NCI-H69 (cell line): Measurements from ENCODE around the gene ELMO3.

ENCODE experiments used
- DNase-seq: peaks from one replicate; lab custom pipeline; 2025; lab: John Stamatoyannopoulos, UW

Gene ELMO3

DNA sequence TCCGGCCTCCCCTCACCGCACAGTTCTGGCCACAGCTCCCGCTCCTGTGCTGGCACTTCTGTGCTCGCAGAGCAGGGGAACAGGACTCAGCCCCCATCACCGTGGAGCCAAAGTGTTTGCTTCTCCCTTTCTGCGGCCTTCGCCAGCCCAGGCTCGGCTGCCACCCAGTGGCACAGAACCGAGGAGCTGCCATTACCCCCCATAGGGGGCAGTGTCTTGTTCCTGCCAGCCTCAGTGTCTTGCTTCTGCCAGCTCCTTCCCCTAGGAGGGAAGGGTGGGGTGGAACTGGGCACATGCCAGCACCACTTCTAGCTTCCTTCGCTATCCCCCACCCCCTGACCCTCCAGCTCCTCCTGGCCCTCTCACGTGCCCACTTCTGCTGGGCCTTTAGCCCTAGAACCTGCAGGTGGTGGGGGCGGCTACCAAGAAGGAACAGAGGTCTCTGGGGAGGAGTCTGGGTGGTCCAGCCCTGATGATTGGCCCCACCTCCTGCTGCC is 645 bp upstream of the ELMO3 start:
- DNase-seq = peak; percentile 39

DNA sequence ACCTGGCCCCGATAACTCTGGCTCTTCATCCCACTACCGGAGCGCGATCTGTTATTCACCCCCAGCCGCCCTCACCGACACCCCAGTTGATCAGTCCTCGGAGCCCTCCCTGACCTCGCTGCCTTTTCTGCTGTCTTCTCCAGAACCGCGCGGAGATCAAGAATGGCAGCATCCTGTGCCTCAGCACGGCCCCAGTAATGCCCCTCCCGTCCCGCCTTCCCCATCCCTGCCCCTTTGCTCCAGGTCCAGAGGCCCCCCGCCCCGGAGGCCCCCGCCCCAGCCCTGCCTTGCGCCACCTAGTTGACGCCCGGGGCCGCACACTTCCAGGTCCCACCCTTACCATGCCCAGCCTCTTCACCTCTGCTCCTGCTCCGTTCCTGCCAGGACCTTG is 872 bp downstream of the ELMO3 start:
- DNase-seq = no peak

DNA sequence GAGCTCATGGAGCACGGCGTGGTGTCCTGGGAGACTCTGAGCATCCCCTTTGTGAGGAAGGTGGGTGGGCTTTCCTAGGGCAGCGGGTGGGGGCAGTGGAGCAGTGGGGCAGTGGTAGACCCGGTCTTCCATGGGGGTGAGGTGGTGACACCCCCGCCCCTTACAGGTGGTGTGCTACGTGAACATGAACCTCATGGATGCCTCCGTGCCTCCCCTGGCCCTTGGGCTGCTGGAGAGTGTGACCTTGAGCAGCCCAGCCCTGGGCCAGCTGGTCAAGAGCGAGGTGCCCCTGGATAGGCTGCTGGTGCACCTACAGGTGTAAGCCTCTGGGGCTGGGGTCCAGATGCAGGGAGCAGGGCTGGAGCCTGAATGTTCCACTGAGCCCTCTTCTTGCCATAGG is 1.6 kb downstream of the ELMO3 start:
- DNase-seq = no peak

DNA sequence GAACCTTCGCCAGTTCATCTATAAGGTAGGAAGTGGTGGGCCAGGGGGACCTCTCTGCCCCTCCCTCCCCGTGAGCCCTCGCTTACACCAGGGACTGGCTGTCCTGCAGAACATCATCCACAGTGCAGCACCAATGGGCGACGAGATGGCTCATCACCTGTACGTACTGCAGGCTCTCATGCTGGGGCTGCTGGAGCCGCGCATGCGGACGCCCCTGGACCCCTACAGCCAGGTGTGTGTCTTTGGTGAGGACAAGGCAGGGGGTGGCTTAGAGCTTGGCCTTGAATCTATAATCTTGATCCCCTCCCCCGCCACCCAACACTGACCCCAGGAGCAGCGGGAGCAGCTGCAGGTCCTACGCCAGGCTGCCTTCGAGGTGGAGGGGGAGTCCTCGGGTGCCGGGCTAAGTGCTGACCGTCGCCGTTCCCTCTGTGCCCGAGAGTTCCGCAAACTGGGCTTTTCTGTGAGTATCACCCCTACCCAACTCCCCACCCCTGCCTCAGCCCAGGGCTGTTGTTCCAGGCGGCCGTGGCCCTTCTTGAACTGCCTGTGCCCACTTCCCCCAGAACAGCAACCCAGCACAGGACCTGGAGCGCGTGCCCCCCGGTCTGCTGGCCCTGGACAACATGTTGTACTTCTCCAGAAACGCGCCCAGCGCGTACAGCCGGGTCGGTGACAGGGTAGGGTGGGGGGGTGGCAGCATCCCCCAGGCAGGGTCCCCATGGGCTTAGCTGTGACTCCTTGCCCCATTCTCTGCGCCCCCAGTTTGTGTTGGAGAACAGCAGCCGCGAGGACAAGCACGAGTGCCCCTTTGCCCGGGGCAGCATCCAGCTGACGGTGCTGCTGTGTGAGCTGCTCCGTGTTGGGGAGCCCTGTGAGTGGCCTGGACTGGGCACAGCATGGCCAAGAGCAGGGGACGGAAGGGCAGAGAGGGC is 2.7 kb downstream of the ELMO3 start:
- no peak for DNase-seq

DNA sequence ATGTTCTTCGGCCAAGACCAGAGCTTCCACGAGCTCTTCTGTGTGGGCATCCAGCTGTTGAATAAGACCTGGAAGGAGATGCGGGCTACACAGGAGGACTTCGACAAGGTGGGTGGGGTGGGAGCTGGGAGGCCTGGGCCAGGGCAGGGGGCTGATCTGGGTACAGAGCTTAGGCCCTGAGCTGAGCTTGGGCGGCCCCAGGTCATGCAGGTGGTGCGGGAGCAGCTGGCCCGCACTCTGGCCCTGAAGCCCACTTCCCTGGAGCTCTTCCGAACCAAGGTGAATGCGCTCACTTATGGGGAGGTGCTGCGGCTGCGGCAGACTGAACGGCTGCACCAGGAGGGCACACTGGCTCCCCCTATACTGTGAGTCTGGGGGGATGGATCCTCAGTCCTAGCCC is 3.5 kb downstream of the ELMO3 start:
- DNase-seq = no peak

DNA sequence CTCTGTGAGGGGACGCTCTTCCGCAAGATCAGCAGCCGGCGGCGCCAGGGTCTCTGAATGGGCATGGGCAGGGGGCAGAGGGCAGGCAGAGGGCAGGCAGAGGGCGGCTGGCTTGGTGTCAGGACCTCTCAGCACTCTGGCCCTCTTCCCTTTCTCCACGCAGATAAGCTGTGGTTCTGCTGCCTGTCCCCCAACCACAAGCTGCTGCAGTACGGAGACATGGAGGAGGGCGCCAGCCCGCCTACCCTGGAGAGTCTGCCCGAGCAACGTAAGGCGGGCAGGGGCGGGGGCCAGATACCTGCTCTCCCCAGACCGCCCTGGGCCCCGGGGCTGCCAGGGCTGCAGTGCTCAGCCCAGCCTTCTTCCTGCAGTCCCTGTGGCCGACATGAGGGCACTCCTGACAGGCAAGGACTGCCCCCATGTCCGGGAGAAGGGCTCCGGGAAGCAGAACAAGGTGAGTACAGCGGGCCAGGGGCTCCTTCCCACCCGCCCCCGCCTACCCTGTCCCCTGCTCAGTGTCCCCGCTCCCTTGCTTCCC is 4.1 kb downstream of the ELMO3 start:
- DNase-seq = no peak

DNA sequence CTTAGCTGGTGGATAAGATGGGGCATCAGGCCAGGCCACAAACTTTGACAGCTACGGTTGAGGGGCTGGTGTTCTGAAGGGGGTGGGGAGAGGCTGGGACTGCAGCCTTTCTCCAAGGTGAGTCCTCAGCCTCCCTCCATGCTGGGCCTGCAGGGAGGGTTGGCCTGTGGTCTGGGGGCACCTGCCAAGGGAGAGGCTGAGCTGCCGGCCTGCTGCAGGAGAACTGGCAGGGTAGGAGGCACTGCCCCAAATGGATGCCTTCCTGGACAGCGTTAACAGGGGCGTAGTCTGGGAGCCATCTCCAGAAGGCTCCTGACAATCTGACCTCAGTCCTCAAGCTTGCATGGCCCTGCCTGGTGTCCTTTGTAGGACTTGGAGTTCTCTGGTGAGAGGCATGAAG is 5.1 kb downstream of the ELMO3 start:
- DNase-seq = no peak

DNA sequence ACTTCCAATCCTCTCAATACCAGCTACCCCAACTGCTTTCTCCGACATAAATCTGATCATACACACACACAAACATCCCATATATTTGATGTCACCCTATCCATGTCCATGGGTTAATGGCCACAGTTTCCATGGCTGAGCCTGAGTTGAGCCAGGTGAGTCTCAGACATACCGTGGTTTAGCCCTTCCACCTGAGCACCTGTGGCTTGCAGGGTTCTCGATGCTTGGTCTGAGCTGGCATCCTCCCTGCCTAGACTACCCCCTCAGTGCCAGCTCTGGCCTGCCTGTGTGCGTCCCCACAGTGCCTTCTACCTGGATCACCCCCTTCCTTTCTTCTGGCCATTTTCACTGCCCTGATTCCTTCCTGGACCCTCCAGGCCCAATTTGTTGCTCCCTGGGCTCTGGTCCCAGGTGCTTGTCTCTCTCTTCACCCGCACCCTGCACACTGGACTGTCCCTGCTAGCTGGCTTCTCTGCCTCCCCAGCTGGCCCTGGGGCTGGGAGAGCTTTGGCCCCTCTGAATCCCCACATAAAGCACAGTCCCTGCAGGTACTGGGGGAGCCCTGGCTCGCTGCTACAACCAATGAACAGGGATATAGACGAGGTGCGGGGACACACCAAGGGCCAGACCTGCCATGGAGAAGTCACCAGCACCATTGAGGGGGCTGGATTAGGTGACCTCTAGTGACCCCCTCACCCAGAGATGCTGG is 7.4 kb downstream of the ELMO3 start:
- DNase-seq = no peak

DNA sequence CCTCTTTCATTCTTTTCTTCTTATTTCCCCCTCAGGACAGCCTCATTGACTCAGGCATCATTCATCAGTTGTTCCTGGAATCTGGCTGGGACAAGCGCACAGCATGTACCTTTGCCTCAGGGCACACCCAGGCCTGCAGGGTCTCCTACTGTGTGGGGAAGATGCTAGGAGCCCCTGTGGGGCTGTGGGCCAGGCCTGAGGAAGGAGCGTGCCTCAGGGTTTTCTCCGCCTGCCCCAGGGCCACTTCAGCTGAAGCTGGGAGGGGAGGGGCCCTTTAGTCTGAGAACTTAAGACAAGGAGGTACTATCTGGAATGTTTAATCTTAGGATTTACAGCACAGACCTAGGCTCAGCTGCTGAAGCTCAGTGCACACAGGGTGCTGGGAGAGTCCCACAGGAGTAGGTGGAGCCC is 7.9 kb downstream of the ELMO3 start:
- no peak for DNase-seq

DNA sequence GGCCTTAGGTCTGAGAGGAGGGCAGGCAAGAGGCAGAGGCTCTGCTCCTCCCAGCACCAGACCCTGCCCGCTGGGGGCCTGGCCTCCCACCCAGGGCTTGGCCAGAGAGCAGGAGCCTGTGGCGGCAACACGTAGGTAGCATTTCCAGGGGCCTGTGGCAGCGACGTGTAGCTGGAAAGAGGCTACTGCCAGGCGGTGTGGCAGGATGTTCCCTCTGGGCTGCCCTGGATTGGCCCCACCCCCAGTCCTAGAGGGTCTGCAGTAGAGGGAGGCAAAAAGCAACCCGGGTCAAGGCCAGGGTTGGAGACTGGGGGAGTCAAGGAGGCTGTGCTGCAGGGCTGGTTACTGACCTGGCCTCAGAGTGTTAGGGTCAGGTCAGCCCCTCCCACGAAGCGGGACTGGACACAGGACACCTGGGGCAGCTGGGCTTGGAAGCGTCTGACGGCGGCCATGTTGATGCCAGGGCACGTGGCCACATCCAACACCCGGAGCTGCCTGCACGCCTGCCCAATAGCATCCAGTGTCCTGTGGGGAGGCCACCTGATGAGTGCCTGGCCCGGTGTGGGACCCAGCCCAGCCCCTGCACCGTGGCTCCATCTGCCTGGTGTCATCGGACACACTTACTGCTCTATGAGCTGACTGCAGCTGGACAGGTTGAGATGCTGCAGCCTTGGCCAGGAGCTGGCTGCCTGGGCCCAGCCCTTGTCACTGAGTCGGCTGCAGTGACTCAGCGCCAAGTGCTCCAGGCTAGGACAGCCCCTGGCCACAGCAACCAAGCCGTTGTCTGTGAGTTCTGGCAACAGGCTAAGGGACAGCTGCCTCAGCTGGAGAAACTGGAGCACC is 8.5 kb downstream of the ELMO3 start:
- DNase-seq = no peak

DNA sequence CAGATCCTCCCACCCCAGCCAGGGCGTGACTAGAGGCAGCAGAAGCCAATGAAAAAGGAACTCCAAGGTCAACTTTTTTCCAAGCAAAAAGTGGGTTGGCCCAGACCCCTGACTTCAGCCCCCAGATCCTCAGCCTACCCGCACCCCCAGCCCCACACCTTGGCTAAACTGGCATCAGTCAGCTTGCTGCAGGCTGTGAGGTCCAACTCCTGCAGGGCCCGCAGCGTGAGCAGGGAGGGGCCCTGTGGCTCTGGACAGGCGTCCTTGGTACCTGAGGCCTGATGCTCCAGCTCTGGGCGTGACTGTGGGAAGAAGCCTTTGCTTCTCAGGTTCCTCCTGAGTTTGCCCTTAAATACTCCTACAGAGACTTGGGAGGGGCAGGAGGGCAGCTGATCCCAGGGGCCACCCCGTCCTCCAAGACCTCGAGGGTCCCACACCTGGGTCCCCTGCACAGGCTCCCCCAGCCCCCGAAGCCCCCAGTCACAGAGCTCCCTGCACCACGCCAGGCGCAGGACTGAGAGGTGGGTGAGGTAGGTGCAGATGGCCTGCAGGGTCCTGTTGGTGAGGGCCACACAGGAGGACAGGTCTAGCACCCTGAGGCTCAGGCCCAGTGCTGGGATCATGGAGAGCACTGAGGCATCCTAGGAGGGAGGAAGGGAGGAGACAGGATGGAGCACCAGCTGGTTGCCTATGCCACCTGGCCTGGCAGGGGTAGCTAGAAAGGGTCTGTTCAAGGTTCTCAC is 9.4 kb downstream of the ELMO3 start:
- no peak for DNase-seq

DNA sequence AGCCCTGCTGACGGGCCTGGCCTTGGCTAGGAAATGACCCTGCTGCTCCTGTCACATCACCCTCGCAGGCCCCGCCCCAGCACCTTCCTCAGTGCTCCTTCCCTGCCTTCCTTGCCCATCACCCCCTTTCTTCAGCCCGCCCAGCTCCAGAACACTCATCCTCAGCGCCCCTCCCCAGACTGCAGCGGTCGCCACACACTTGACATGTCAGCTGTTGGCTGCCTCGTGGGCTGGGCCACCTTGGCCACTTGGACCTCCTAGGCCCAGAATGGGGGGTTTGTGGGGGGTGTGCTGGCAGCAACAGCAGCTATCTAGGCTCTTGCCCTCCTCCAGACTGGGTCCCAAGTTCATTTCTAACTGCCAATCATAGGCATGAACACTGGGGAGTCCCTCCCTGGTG is 10.6 kb downstream of the ELMO3 start:
- no peak for DNase-seq

DNA sequence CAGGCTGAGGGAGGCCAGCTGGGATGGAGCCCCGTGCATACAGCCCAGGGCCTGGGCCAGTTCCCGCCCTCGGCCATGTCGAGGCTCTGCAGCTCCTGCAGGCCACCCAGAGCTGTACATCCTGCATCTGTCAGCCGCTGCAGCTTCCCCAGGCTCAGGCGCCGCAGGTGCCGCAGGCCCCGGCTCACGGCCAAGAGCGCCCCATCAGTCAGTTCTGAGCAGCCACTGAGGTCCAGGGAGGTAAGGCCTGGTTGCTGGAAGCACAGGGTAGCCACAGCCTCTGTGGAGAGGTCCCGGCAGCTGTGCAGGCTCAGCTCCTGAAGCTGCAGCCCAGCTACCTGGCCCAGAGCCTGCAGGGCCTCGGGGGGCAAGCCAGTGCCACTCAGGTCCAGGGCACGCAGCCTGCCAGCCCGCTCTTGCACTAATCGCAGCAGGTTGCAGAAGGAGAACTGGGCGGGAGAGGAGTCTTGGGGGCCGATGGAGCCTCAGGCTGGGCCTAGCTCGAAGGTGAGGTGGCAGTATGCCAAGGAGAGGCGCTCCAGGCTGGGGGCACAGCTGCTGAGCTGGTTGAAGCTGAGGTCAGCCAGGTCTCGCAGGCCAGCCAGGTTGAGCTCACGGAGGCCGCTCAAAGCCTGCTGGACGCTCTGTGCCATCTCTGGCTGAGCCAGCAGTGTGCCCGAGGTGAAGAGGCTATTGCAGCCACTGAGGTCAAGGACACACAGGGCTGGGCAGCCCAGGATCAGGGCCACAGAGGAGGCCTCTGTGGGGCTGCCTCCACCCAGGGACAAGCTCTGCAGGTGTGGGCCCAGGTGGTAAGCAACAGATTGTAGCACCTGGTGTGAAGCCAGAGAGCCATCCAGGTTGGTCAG is 11.4 kb downstream of the ELMO3 start:
- no peak for DNase-seq

DNA sequence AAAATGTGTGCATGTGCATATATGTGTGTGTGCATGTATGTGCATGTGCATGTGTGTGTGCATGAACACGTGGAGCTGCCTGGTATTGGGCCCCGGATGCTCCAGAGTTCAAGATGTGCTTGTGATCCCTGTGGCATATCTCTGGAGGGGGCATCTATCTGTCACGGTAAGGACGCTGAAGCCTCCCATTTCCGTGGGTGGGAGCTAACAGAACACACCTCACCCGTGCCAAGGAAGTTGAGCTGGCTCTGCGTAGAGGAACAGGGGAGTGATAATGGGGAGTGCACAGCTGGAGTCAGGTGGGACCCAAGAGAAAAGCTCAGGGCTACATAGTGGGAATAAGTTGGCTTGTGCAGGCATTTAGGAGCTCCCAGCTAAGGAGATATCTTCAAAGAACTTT is 12.7 kb downstream of the ELMO3 start:
- no peak for DNase-seq

DNA sequence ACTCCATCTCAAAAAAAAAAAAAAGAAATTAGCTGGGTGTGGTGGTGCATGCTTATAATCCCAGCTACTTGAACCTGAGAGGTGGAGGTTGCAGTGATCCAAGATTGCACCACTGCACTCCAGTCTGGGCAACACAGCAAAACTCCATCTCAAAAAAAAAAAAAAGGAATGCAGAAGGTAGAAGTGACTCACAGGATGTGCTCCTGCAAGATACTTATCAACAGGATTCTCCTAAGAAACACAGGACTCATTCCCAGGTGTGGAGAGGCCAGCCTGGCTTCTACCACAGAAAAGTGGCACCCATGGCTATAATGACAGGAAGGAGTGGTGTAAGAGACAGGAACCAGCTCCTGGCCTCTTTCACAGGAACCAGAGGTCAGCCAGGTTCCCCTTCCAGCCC is 13.8 kb downstream of the ELMO3 start:
- no peak for DNase-seq

DNA sequence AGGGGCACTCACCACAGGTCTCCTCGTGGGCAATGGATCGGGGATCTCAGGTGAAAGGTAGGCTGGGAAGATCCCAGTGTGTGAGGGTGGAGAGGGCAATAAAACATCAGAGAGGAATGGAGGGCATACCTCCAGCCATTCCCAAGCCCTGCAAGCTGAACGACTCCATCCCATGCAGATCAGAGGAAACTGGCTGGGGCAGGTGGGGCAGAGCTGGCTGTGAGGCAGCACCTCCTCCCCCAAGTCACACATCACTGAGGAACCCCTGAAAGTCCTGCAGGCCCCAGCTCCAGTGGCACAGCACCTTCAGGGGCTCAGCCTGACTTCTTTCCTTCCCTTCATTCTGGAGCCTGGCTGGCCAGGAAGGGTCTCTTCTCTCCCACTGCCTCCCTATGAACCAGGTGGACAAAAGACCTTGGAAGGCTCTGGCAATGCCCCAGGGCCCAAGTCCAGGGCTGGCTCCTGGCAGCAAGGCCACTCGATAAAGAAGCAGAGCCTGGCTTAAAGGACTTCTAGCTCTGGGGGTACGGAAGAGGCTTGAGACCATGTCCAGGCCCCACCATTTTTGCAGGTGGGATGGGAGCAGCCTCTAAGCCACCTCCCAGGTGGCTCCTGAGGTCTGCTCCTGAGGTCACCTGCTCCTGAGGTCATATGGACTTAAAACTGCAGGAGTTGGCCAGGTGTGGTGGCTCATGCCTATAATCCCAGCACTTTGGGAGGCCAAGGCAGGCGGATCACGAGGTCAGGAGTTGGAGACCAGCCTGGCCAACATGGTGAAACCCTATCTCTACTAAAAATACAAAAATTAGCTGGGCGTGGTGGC is 14.5 kb downstream of the ELMO3 start:
- DNase-seq = no peak

DNA sequence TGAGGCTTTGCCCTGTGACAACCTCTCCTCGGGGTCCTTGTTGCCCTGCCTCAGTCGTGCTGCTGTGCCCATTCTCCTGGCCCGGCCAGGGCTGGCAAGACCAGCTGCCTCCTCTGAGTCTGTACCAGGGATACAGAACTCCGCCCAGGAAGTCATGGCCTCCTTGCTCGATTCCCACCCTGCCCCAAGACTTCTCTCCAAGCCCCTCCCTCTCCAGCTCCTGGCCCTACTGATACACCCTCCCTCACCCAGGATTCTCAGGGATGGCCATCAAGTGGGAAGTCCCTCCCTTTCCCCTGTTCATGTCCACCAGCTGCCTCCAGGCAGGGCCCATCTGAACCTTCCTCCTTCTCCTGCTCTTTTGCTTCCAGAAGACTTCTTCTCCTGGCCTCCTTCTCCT is 16.8 kb downstream of the ELMO3 start:
- no peak for DNase-seq

DNA sequence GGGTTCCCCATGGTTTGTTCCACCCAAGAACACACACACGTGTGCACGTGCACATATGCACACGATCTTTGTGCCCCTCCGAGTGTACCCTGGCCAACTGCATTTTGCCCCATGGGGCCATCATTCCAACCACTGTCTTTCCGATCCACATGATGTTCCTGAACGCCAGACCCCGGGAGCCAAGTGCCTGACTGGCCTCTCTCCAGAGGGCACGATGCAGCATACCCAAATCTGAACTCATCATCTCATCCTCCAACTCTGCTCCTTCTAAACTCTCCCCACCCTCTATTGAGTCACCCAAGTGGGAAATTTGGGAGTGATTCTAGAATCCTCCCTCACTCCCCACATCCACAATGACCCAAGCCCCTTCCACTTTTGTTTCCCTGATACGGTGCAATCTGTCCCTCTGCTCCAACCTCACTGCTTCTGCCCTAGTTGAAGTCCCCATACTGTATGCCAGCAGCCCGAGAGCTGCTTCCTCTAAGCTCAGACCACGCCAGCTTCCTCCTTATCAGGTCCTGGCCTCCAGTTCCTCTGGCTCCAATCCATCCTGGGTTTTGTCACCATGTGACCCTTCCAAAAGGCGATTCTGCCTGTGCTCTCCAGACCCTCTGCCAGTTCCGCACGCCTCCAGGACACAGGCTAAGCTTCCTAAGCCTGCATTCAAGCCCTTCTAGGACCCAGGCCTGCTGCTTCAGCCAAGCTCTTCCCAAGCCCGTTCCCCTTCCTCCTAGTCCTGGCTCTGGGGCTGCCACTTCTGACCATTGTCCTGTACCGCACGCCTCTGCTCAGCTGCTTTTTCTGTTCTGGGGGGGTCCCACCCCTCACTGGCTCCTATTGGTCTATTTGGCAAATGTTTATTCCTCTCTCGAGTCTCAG is 17.9 kb downstream of the ELMO3 start:
- no peak for DNase-seq
